Dendritic cell treated with granulocyte-macrophage colony-stimulating factor and Interleukin-4, amounts not matched to agents 40 ng/mL and 50 ng/mL, for 4 days (primary cell): ENCODE data around the gene ACTR3C.

ENCODE experiments used
- H3K27ac Mint-ChIP-seq: one replicate; pipeline ENCODE4 v1.8.0; 2022; ENCODE audit warnings: mild to moderate bottlenecking, mixed read lengths
- H3K27me3 Mint-ChIP-seq: one replicate; pipeline ENCODE4 v1.8.0; 2022; ENCODE audit warnings: mild to moderate bottlenecking, mixed read lengths
- H3K36me3 Mint-ChIP-seq: one replicate; pipeline ENCODE4 v1.8.0; 2022; ENCODE audit warnings: low read depth, mixed read lengths
- H3K4me1 Mint-ChIP-seq: one replicate; pipeline ENCODE4 v1.8.0; 2022; ENCODE audit warnings: low read depth, mixed read lengths
- H3K4me3 Mint-ChIP-seq: one replicate; pipeline ENCODE4 v1.8.0; 2022; ENCODE audit warnings: mild to moderate bottlenecking, moderate library complexity, mixed read lengths
- H3K9me3 Mint-ChIP-seq: one replicate; pipeline ENCODE4 v1.8.0; 2022; ENCODE audit warnings: mixed read lengths
- intact Hi-C: fragments of 100-400 bp; cut with micrococcal nuclease; formaldehyde crosslinking; loops from one replicate; pipeline ENCODE4 v1.15.0; 2022

The ACTR3C gene

GRCh38 chr7:150351587-150352194, 28.3 kb upstream of the ACTR3C start:
- Mint-ChIP-seq H3K9me3 (no peaks in the 10 kb centered on the region), H3K27ac (no peak overlapping the region), H3K4me1 (peaks cover 1% of the 10 kb centered on the region), H3K36me3 (no peaks in the 10 kb centered on the region), H3K27me3 (peaks cover 4% of the 10 kb centered on the region), H3K4me3 (no peak overlapping the region)
- intact Hi-C loops = no loop called here

- no peak overlapping the region for H3K27ac Mint-ChIP-seq
- H3K36me3 Mint-ChIP-seq = no peaks in the 10 kb centered on the region
- H3K9me3 Mint-ChIP-seq = no peaks in the 10 kb centered on the region
- intact Hi-C loops = no loop called here
- H3K4me3 Mint-ChIP-seq = no peak overlapping the region
- peaks cover 33% of the 10 kb centered on the region for H3K27me3 Mint-ChIP-seq
- peaks cover 7% of the 10 kb centered on the region for H3K4me1 Mint-ChIP-seq
Observed at GRCh38 chr7:150346922-150347321, 23.6 kb upstream of the ACTR3C start.

- H3K36me3 Mint-ChIP-seq = no peaks in the 10 kb centered on the region
- intact Hi-C loops = no loop called here
- H3K4me3 Mint-ChIP-seq = no peak overlapping the region
- no peak overlapping the region for H3K27ac Mint-ChIP-seq
- no peaks in the 10 kb centered on the region for H3K9me3 Mint-ChIP-seq
- peaks cover 22% of the 10 kb centered on the region for H3K4me1 Mint-ChIP-seq
- peaks cover 51% of the 10 kb centered on the region for H3K27me3 Mint-ChIP-seq
Observed at GRCh38 chr7:150345012-150345411, 21.7 kb upstream of the ACTR3C start.

- Mint-ChIP-seq H3K27ac (no peak overlapping the region), H3K4me3 (no peak overlapping the region), H3K36me3 (no peaks in the 10 kb centered on the region), H3K4me1 (peaks cover 26% of the 10 kb centered on the region), H3K9me3 (no peaks in the 10 kb centered on the region), H3K27me3 (peaks cover 58% of the 10 kb centered on the region)
- intact Hi-C loops = no loop called here
Observed at GRCh38 chr7:150344299-150344698, 21.0 kb upstream of the ACTR3C start.

DNA sequence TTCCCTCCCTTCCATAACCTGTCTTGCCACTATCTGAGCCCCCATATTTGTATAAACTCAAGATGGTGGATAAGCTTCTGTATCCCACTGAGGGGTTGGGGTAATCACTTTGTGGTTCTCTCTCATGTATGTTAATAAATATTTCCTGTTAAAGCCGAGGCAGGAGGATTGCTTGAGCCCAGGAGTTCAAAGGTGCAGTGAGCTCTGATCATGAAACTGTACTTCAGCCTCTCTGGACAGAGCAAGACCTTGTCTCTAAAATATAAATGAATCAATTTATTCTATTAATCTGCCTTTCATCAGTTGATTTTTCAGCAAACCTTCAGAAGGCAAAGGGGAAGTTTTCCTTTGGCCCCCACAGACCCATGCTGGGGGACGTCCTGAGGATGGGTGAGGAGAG, 19.9 kb upstream of the ACTR3C start:
- Mint-ChIP-seq H3K4me3 (no peak overlapping the region), H3K27me3 (peaks cover 69% of the 10 kb centered on the region), H3K27ac (no peak overlapping the region), H3K4me1 (peaks cover 26% of the 10 kb centered on the region), H3K36me3 (no peaks in the 10 kb centered on the region), H3K9me3 (no peaks in the 10 kb centered on the region)
- intact Hi-C loops = no loop called here

- H3K4me3 Mint-ChIP-seq = no peak overlapping the region
- no peak overlapping the region for H3K27ac Mint-ChIP-seq
- H3K36me3 Mint-ChIP-seq = no peaks in the 10 kb centered on the region
- H3K27me3 Mint-ChIP-seq = peaks cover 68% of the 10 kb centered on the region
- H3K4me1 Mint-ChIP-seq = peaks cover 26% of the 10 kb centered on the region
- H3K9me3 Mint-ChIP-seq = no peaks in the 10 kb centered on the region
- intact Hi-C loops = no loop called here
Observed at GRCh38 chr7:150342121-150342408, 18.7 kb upstream of the ACTR3C start.

DNA sequence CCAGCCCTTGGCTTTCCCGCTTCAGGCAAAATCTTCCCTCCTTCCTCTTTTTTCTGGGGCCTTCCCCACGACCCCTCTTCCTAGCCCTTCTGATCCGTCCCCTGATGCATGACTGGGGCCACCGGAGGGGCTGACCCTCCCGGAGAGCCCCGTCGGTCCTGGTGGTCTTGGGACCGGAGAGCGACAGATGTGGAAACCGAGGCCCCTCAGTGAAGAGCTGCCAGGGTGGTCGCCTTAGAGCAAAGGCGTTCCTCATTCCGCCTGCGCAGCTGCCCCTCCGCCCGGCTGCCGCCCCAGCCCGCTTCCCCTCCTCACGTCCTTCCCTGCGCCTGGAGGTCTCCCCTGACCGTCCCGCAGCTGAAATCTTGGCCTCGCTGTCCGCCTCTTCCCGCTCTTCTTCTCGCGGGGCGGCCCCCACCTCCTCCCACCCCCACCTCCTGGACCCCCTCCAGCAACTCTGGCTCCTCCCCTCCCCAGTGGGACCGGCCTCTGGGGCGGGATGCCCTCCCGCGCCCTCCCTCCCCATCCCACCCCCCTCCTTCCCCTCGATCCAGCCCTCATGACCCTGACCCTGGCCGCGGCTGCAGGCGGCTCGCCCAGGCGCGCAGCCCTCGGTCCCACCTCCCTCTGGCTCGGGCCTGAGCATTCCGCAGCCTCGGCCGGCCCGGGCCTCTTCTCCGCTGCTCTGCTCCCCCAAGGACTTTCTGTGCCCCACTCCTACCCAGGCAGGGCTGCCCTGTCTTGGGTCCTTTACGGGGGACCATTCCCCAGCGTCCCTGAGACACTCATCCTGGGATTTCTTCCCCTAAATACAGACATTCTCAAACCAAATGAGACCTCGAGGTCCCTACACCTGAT, 18.1 kb upstream of the ACTR3C start, which contains the start of gene RARRES2:
TSS of gene RARRES2 (minus strand) at position 367 of the 858 bp plus-strand sequence. CDS start 1,020 bp downstream, outside the sequence.
- Mint-ChIP-seq H3K36me3 (no peaks in the 10 kb centered on the region), H3K4me1 (peaks cover 22% of the 10 kb centered on the region), H3K4me3 (no peak within 1 kb of the TSS), H3K9me3 (no peaks in the 10 kb centered on the region), H3K27ac (no peak within 1 kb of the TSS), H3K27me3 (peaks cover 65% of the 10 kb centered on the region)
- intact Hi-C loops = no loop called here

GRCh38 chr7:150340875-150341262, 17.5 kb upstream of the ACTR3C start:
- H3K4me1 Mint-ChIP-seq = peaks cover 18% of the 10 kb centered on the region
- H3K4me3 Mint-ChIP-seq = no peak overlapping the region
- intact Hi-C loops = no loop called here
- H3K9me3 Mint-ChIP-seq = no peaks in the 10 kb centered on the region
- H3K27me3 Mint-ChIP-seq = peaks cover 60% of the 10 kb centered on the region
- no peak overlapping the region for H3K27ac Mint-ChIP-seq
- no peaks in the 10 kb centered on the region for H3K36me3 Mint-ChIP-seq

DNA sequence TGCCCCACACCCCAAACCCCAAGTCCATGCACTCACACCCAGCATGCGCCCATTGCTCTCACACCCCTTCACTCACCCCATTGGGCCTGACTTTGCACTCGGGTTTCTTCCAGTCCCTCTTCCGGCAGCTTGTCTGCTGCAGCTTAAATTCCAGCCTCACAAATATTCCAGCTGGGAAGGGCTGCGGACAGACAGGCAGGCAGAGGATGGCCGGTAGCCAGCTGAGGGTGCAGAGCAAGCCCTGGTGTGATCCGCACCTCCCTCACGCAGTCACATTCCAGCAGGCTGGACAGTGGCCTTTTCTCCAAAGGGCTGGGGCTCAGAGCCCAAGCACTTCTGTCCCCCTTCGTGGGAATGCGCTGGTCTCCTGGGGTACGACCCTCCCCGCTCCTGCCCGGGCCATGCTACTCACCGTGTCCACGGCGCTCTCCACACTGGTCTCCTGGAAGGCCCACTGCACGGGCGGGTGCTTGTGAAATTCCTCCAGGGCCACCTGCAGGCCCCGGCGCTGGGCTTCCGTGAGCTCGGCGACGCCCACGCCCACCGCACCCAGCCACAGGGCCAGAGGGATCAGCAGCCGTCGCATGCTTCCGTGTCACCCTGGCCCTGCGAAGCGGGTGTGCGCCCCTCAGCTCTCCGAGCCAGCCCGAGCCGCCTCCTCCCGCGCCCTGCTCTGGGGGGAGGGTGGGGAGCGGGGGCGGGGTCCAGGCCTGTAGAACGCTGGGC, 16.8 kb upstream of the ACTR3C start:
- Mint-ChIP-seq H3K27me3 (peaks cover 60% of the 10 kb centered on the region), H3K36me3 (no peaks in the 10 kb centered on the region), H3K4me3 (no peak overlapping the region), H3K9me3 (no peaks in the 10 kb centered on the region), H3K4me1 (peaks cover 18% of the 10 kb centered on the region), H3K27ac (no peak overlapping the region)
- intact Hi-C loops = no loop called here

GRCh38 chr7:150339409-150339809, 16.1 kb upstream of the ACTR3C start:
- H3K9me3 Mint-ChIP-seq = no peaks in the 10 kb centered on the region
- intact Hi-C loops = no loop called here
- no peaks in the 10 kb centered on the region for H3K36me3 Mint-ChIP-seq
- H3K27ac Mint-ChIP-seq = no peak overlapping the region
- peaks cover 18% of the 10 kb centered on the region for H3K4me1 Mint-ChIP-seq
- H3K27me3 Mint-ChIP-seq = peaks cover 58% of the 10 kb centered on the region
- no peak overlapping the region for H3K4me3 Mint-ChIP-seq

DNA sequence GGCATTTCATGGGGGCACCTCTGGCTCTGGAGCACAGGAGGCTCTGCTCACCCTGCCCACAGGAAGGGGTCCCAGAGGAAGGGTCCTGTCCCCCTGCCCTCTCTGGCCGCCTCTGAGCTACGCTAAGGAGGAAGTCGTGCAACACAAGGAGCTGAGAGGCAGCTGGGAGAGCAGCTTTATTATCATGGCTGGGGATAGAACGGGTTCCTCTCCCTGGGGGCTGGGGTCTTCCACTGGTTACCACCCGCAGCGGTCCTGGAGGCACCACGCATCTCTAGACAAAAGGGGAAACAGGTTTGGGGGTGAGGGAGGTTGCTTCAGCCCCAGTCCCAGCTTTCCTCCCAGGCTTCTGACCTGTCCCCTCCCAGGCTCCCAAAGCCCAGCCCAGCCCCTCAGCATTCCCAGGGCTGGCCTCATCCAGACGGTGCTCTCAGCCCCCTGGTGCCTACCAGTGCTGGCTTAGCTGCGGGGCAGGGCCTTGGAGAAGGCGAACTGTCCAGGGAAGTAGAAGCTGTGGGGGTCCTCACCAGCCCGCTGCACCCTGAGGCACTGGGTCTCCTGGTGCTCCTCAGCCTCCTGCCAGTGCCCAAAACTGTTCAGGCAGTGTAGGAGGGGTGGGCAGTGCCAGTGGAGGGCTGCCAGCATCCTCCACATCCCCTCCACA, 15.0 kb upstream of the ACTR3C start:
- H3K4me1 Mint-ChIP-seq = peaks cover 18% of the 10 kb centered on the region
- H3K27me3 Mint-ChIP-seq = peaks cover 52% of the 10 kb centered on the region
- intact Hi-C loops = no loop called here
- H3K9me3 Mint-ChIP-seq = no peaks in the 10 kb centered on the region
- no peak overlapping the region for H3K4me3 Mint-ChIP-seq
- no peaks in the 10 kb centered on the region for H3K36me3 Mint-ChIP-seq
- H3K27ac Mint-ChIP-seq = no peak overlapping the region

- H3K9me3 Mint-ChIP-seq = no peaks in the 10 kb centered on the region
- intact Hi-C loops = no loop called here
- no peaks in the 10 kb centered on the region for H3K36me3 Mint-ChIP-seq
- no peak overlapping the region for H3K4me3 Mint-ChIP-seq
- H3K27me3 Mint-ChIP-seq = peaks cover 45% of the 10 kb centered on the region
- no peak overlapping the region for H3K27ac Mint-ChIP-seq
- peaks cover 18% of the 10 kb centered on the region for H3K4me1 Mint-ChIP-seq
Observed at GRCh38 chr7:150337659-150338081, 14.3 kb upstream of the ACTR3C start.

- intact Hi-C loops = no loop called here
- H3K27ac Mint-ChIP-seq = no peak overlapping the region
Observed at GRCh38 chr7:150337179-150337578, 13.8 kb upstream of the ACTR3C start.

DNA sequence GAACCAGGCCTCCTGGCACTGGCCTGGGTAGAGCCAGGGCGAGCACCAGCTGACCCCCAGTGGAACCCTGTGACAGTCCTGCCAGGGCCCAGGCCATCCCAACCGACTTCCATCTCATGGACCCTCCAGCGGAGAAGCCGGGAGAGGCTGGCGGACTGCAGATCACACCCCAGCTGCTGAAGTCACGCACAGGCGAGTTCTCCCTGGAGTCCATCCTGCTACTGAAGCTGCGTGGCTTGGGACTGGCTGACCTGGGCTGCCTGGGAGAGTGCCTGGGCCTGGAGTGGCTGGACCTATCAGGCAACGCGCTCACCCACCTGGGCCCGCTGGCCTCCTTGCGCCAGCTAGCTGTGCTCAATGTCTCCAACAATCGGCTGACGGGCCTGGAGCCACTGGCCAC, 13.4 kb upstream of the ACTR3C start:
- Mint-ChIP-seq H3K27ac (no peak overlapping the region), H3K4me1 (peaks cover 18% of the 10 kb centered on the region), H3K36me3 (no peaks in the 10 kb centered on the region), H3K4me3 (no peak overlapping the region), H3K9me3 (no peaks in the 10 kb centered on the region), H3K27me3 (peaks cover 36% of the 10 kb centered on the region)
- intact Hi-C loops = no loop called here

More at GRCh38 chr7:150337179-150337578, 13.8 kb upstream of the ACTR3C start:
- H3K36me3 Mint-ChIP-seq = no peaks in the 10 kb centered on the region
- peaks cover 18% of the 10 kb centered on the region for H3K4me1 Mint-ChIP-seq
- H3K4me3 Mint-ChIP-seq = no peak overlapping the region
- H3K9me3 Mint-ChIP-seq = no peaks in the 10 kb centered on the region
- H3K27me3 Mint-ChIP-seq = peaks cover 40% of the 10 kb centered on the region
